Measurements from ENCODE around the gene NUAK1. TPM values are rescaled to one million over a fixed set of nuclear protein-coding genes. Genes with fewer than 3 reads are reported as not detected.

The NUAK1 gene
- total and polyA plus RNA-seq, 2 donors (not counting 1 experiment from before 2014, with no cell fraction given) = 5.1 to 20.7 TPM

- H3K9me3 ChIP-seq (ENCODE audit: control insufficient read depth, insufficient read depth, low read depth, low read length) = no peaks in the 10 kb centered on the region
- DNase-seq (ENCODE audit: low read depth in 2 of 2) = no peak
- TF ChIP-seq EZH2 (IDR thresholded peaks at IDR 0.05; ENCODE audit: low read length, missing control alignments) = no peak
- TF ChIP-seq CTCF (conservative IDR thresholded peaks at IDR 0.05 in 1 of 2, IDR thresholded peaks at IDR 0.05 in 1 of 2; ENCODE audit: low read depth in 1 of 2, low read length in 2 of 2) = no peak
- no peak overlapping the region for H3K4me2 ChIP-seq (ENCODE audit: extremely low read depth, insufficient read depth, low read length)
- no peak overlapping the region for H3K4me3 ChIP-seq (replicated peaks in 1 of 4; ENCODE audit: control extremely low read depth in 1 of 4, insufficient read depth in 1 of 4, low read depth in 3 of 4, low read length in 4 of 4)
- no peaks in the 10 kb centered on the region for H3K36me3 ChIP-seq (ENCODE audit: control insufficient read depth, insufficient read depth, low read length)
- peaks cover 18% of the 10 kb centered on the region for H3K4me1 ChIP-seq (ENCODE audit: control insufficient read depth, extremely low read depth, insufficient read depth, low read length)
- no peak overlapping the region for H3K27ac ChIP-seq (ENCODE audit: insufficient read depth, low read length)
- H2AFZ ChIP-seq (ENCODE audit: low read length) = no peak overlapping the region
- H4K20me1 ChIP-seq (ENCODE audit: control insufficient read depth, extremely low read depth, insufficient read depth, low read length) = no peaks in the 10 kb centered on the region
- H3K79me2 ChIP-seq (ENCODE audit: control insufficient read depth, insufficient read depth, low read length) = no peaks in the 10 kb centered on the region
- peaks cover 2% of the 10 kb centered on the region for H3K27me3 ChIP-seq (ENCODE audit: control insufficient read depth, insufficient read depth, low read length)
- no peak overlapping the region for H3K9ac ChIP-seq (ENCODE audit: insufficient read depth, low read length)
Observed at GRCh38 chr12:106128585-106129328, 10.0 kb downstream of the NUAK1 start.

DNA sequence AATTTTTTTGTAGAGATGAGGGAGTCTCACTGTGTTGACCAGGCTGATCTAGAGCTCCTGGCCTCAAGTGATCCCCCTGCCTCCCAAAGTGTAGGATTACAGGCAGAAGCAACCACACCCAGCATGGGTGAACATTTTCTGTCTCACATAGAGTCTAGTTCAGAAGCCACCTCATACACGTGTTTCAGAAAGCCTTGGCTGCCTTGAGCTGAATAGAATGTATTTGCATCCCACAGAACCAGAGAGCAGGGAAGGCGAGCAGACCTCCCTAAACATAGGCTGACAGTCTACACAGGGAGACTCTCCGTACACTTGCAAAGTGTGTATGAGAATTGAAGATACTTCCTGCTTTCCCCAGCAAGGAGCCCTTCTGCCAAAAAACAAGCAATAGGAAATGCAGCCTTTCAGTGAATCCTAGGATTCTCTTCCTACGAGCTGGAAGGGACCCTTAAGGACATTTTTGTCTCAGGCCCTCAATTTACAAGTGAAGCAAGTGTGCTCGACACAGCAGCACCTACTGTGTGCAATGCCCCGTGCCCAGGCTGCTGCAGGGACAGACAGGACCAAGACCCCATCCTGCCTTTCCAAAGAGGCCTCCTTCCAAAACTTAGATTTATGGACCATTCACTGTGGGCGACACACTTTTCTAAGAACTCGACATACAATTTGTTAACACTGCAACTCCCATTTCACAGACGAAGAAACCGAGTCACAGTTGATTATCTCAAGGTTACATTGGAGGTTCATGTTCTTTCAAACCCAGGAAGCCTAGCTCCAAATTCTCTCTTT lies 11.2 kb downstream of the NUAK1 start:
- no peak overlapping the region for H3K27ac ChIP-seq (ENCODE audit: insufficient read depth, low read length)
- H3K4me1 ChIP-seq (ENCODE audit: control insufficient read depth, extremely low read depth, insufficient read depth, low read length) = peaks cover 8% of the 10 kb centered on the region
- TF ChIP-seq EZH2 (IDR thresholded peaks at IDR 0.05; ENCODE audit: low read length, missing control alignments) (no peak), CTCF (conservative IDR thresholded peaks at IDR 0.05 in 1 of 2, IDR thresholded peaks at IDR 0.05 in 1 of 2; ENCODE audit: low read depth in 1 of 2, low read length in 2 of 2) (peak in 1 of 2 donors; percentile 18)
- H2AFZ ChIP-seq (ENCODE audit: low read length) = no peak overlapping the region
- DNase-seq (ENCODE audit: low read depth in 2 of 2) = no peak
- H3K27me3 ChIP-seq (ENCODE audit: control insufficient read depth, insufficient read depth, low read length) = peaks cover 2% of the 10 kb centered on the region
- H3K4me3 ChIP-seq (replicated peaks in 1 of 4; ENCODE audit: control extremely low read depth in 1 of 4, insufficient read depth in 1 of 4, low read depth in 3 of 4, low read length in 4 of 4) = no peak overlapping the region
- H4K20me1 ChIP-seq (ENCODE audit: control insufficient read depth, extremely low read depth, insufficient read depth, low read length) = no peaks in the 10 kb centered on the region
- H3K4me2 ChIP-seq (ENCODE audit: extremely low read depth, insufficient read depth, low read length) = no peak overlapping the region
- H3K9me3 ChIP-seq (ENCODE audit: control insufficient read depth, insufficient read depth, low read depth, low read length) = no peaks in the 10 kb centered on the region
- H3K79me2 ChIP-seq (ENCODE audit: control insufficient read depth, insufficient read depth, low read length) = no peaks in the 10 kb centered on the region
- no peaks in the 10 kb centered on the region for H3K36me3 ChIP-seq (ENCODE audit: control insufficient read depth, insufficient read depth, low read length)
- no peak overlapping the region for H3K9ac ChIP-seq (ENCODE audit: insufficient read depth, low read length)
